Frontal cortex (tissue), 1 donor: ENCODE data around the gene TLK2. TPM values are rescaled to one million over a fixed set of nuclear protein-coding genes. Genes with fewer than 3 reads are reported as not detected.

Experiments used
- small RNA-seq: library from RNA; depleted of rRNA; stranded (forward); fragments of <200 nt; gene quantifications from one replicate; pipeline ENCODE3, GENCODE V24; 2014
- total RNA-seq: library from RNA; depleted of rRNA; stranded (reverse); fragments of >200 nt; gene quantifications from one replicate; pipeline ENCODE4 v1.2.3, GENCODE V29; 2014

Gene TLK2
- total RNA-seq, 1 donor from 2014 or later: 79.5 TPM

Small RNAs within 50 kb of the gene (small RNA-seq; reads per million reads assigned to genes)
- not detected for gene RF00019

Other genes with a start within 250 kb of the TLK2 start
- gene EFCAB3, start 98.3 kb upstream of the TLK2 start, total RNA-seq: 0.82 TPM
- gene METTL2A, start 54.9 kb upstream of the TLK2 start, total RNA-seq: 44.8 TPM
- 13.5 TPM for gene MRC2, start 148.8 kb downstream of the TLK2 start, total RNA-seq